SU-DHL-6 (cell line): ENCODE measurements around the gene AKTIP.
"Not testable (repeated sequence)": the region's sequence is repeated elsewhere in the genome, so short reads cannot be mapped to it uniquely, and the experiment has no call there.

Experiments used
- CTCF ChIP-seq: fragments of 200-600 bp; sonication (generic); IDR thresholded peaks from one replicate; pipeline ENCODE4 v1.5.1; 2017; ENCODE audit warnings: antibody characterized with exemption, mild to moderate bottlenecking, low read length, moderate library complexity; ENCODE audit not compliant: insufficient read depth, poor library complexity, severe bottlenecking
- EZH2phosphoT487 ChIP-seq: fragments of 200-600 bp; sonication (generic), shearing (Covaris generic); conservative IDR thresholded peaks from 2 replicates; pipeline ENCODE4 v1.6.1; 2018; ENCODE audit warnings: mild to moderate bottlenecking, antibody characterized with exemption, low read length, moderate library complexity, mixed read lengths

- not testable (repeated sequence) for TF ChIP-seq CTCF, EZH2phosphoT487
Observed at GRCh38 chr16:53539759-53540718, 37.0 kb upstream of the AKTIP start.
